ENCODE measurements around the gene BNIP3. TPM values are rescaled to one million over a fixed set of nuclear protein-coding genes. Genes with fewer than 3 reads are reported as not detected.

Gene BNIP3
- total and polyA plus RNA-seq, 2 of the 13 experiments (the other 11 are each of a cell fraction or from before 2014, with no cell fraction given), result 73.7 to 223 TPM

DNA sequence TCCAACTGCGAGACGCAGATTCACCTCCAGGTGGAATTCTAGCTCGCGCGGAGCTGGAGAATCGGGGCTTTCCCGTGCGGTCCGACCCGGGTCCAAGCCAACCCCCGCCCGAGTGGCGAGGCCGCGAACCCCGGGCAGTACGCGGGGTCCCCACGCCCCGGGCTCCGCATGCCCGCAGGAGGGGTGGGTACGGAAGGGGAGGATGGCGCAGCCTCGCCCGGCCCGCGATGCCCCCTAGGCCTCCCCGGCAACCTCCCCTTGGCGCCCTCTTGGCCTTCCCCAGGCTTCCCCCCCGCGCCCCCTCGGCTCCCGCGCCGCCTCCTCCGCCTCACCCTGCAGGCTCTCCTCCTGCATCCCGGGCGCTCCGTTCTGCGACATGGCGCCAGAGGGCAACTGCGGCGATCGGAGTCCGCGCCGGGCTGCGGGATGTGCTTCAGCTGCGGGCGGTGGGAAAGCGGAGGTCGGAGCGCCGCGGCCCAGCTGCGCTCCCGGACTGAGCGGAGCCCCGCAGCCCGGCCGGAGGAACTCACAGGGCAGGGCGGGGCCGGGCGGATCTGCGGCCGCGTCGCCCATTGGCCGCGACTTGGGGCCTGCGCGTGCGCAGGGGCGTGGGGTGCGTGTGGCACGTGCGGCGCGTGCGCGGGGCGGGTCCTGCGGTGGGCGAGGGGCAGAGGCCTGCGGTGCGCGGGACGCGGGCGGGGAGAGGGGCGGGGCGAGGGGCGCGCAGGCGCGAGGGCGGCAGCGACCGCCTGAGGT, at the start of gene BNIP3 (continued):
- TF ChIP-seq, protein P1, sequence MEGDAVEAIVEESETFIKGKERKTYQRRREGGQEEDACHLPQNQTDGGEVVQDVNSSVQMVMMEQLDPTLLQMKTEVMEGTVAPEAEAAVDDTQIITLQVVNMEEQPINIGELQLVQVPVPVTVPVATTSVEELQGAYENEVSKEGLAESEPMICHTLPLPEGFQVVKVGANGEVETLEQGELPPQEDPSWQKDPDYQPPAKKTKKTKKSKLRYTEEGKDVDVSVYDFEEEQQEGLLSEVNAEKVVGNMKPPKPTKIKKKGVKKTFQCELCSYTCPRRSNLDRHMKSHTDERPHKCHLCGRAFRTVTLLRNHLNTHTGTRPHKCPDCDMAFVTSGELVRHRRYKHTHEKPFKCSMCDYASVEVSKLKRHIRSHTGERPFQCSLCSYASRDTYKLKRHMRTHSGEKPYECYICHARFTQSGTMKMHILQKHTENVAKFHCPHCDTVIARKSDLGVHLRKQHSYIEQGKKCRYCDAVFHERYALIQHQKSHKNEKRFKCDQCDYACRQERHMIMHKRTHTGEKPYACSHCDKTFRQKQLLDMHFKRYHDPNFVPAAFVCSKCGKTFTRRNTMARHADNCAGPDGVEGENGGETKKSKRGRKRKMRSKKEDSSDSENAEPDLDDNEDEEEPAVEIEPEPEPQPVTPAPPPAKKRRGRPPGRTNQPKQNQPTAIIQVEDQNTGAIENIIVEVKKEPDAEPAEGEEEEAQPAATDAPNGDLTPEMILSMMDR (CRISPR knock-in tag; IDR thresholded peaks at IDR 0.05), result no peak
- TF ChIP-seq ARNT2 (CRISPR knock-in tag; IDR thresholded peaks at IDR 0.05; ENCODE audit: low read depth) (peak; percentile 98), ZNF616 (CRISPR knock-in tag; IDR thresholded peaks at IDR 0.05; ENCODE audit: low read depth) (peak; percentile 83; the same call in 1 of the 2 replicates), ZSCAN29 (CRISPR knock-in tag; conservative IDR thresholded peaks at IDR 0.05) (no peak), ZNF816 (CRISPR knock-in tag; IDR thresholded peaks at IDR 0.05; ENCODE audit: borderline replicate concordance) (0 out of 2 replicates have a peak, but pooled peaks have one; percentile 72), TOPORS (CRISPR knock-in tag; IDR thresholded peaks at IDR 0.05) (no peak), ZNF772 (CRISPR knock-in tag; IDR thresholded peaks at IDR 0.05) (peak; percentile 58; the same call in 1 of the 2 replicates), HMG20B (CRISPR knock-in tag; conservative IDR thresholded peaks at IDR 0.05) (no peak), PHF21A (CRISPR knock-in tag; IDR thresholded peaks at IDR 0.05) (0 out of 2 replicates have a peak, but pooled peaks have one; percentile 49), ZNF75D (CRISPR knock-in tag; IDR thresholded peaks at IDR 0.05; ENCODE audit: borderline replicate concordance) (no peak), ZNF382 (CRISPR knock-in tag; IDR thresholded peaks at IDR 0.05; ENCODE audit: borderline replicate concordance) (no peak), MEF2D (CRISPR knock-in tag; IDR thresholded peaks at IDR 0.05) (no peak), CEBPB (IDR thresholded peaks at IDR 0.05; ENCODE audit: borderline replicate concordance, low read depth, low read length) (no peak), ETV5 (CRISPR knock-in tag; IDR thresholded peaks at IDR 0.05; ENCODE audit: borderline replicate concordance) (peak; percentile 26; the same call in 1 of the 2 replicates), FOXJ3 (CRISPR knock-in tag; IDR thresholded peaks at IDR 0.05; ENCODE audit: borderline replicate concordance) (no peak), SRY (CRISPR knock-in tag; IDR thresholded peaks at IDR 0.05) (peak; percentile 94), ZNF484 (CRISPR knock-in tag; IDR thresholded peaks at IDR 0.05; ENCODE audit: borderline replicate concordance, low read depth) (no peak), POLR2AphosphoS2 (IDR thresholded peaks at IDR 0.05; ENCODE audit: low read depth, low read length) (no peak)
- TF ChIP-seq, protein P2, sequence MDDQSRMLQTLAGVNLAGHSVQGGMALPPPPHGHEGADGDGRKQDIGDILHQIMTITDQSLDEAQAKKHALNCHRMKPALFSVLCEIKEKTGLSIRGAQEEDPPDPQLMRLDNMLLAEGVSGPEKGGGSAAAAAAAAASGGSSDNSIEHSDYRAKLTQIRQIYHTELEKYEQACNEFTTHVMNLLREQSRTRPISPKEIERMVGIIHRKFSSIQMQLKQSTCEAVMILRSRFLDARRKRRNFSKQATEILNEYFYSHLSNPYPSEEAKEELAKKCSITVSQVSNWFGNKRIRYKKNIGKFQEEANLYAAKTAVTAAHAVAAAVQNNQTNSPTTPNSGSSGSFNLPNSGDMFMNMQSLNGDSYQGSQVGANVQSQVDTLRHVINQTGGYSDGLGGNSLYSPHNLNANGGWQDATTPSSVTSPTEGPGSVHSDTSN (CRISPR knock-in tag; IDR thresholded peaks at IDR 0.05; ENCODE audit: borderline replicate concordance), result no peak; the same call in 1 of the 2 replicates
- TF ChIP-seq, protein P3, sequence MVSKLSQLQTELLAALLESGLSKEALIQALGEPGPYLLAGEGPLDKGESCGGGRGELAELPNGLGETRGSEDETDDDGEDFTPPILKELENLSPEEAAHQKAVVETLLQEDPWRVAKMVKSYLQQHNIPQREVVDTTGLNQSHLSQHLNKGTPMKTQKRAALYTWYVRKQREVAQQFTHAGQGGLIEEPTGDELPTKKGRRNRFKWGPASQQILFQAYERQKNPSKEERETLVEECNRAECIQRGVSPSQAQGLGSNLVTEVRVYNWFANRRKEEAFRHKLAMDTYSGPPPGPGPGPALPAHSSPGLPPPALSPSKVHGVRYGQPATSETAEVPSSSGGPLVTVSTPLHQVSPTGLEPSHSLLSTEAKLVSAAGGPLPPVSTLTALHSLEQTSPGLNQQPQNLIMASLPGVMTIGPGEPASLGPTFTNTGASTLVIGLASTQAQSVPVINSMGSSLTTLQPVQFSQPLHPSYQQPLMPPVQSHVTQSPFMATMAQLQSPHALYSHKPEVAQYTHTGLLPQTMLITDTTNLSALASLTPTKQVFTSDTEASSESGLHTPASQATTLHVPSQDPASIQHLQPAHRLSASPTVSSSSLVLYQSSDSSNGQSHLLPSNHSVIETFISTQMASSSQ (IDR thresholded peaks at IDR 0.05; ENCODE audit: low read depth), result no peak
- TF ChIP-seq, protein P3 (CRISPR knock-in tag; IDR thresholded peaks at IDR 0.05; ENCODE audit: borderline replicate concordance), result no peak
- TF ChIP-seq, protein P4, sequence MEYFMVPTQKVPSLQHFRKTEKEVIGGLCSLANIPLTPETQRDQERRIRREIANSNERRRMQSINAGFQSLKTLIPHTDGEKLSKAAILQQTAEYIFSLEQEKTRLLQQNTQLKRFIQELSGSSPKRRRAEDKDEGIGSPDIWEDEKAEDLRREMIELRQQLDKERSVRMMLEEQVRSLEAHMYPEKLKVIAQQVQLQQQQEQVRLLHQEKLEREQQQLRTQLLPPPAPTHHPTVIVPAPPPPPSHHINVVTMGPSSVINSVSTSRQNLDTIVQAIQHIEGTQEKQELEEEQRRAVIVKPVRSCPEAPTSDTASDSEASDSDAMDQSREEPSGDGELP (IDR thresholded peaks at IDR 0.05; ENCODE audit: borderline replicate concordance, low read depth), result peak; percentile 42; the same call in 1 of the 2 replicates

All from HepG2 (cell line).